ENCODE data around the gene BRF1.
"Not testable (repeated sequence)": the region's sequence is repeated elsewhere in the genome, so short reads cannot be mapped to it uniquely, and the experiment has no call there.

BRF1 gene

DNA sequence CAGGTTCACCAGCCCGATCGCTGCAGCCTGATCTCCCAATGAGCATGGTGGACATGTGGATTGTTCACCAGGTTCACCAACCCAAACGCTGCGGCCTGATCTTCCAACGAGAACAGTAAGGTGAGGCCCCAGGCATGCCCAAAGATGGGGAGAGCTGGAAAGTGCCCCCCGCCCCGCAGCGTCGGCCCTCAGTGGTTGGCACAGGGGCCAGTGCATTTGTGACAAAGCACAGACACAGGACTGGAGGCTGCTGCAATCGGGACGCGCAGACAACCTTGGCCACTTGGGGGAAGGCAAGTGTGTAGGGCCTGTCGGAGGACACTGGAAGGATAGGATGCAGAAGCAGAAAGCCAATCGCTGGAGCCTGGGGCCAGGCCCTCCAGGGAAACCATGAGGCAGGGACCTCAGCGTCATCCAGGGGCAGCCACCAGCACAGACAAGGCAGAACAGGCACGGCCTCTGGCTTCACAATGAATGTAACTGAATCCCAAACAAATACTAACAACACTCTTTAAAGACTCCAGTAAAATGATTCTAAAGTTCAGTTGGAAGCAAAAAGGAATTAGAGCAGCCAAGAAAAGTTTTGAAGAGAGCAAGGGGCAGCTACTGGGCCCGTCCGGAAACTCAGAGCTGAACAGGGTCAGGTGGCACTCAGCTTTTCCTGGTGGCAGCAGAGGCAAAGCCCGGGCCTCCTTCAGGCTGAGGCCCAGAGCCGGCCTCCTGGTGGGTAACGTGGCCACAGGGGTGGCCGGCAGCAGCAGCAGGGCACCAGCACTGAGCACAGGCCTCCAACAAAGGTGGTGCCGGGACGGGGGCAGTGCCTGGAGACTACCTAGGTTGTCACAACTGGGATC, 13.3 kb downstream of the BRF1 start:
- DNase-seq: no peak

DNA sequence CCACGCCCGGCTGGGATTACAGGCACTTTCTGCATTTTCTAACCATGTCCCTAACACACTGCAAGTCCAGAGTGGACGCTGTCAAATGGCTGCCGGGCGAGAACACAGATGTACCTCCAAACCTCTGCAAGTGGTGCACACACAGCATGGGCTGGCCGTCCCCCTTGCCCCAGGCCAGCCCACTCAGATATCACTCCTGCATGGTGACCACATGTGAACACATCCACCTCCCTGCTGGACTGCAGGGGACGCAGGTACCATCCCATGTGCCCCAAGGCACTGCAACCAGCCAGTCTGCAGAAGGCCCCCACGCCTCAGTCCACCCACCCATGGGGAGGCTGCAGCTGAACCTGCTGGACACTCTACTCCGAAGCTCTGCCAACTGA, 14.0 kb downstream of the BRF1 start:
- DNase-seq: no peak

DNA sequence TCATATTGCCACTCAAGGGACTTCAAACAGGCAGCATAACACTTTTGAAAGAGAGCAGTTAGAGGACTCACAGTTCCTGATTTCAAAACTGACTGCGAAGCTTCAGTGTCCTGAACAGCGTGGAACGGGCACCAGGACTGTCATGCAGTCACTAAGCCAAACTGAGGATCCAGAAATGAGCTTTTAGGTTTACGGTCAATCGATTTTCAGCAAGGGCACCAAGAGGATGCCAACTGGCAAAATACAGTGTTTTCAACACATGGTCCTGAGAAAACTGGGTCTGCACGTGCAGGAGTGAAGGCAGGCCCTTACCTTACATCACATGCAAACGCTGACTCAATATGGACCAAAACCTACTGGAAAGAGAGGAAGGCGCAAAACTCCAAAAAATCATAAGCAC, 15.6 kb downstream of the BRF1 start:
- DNase-seq: no peak

DNA sequence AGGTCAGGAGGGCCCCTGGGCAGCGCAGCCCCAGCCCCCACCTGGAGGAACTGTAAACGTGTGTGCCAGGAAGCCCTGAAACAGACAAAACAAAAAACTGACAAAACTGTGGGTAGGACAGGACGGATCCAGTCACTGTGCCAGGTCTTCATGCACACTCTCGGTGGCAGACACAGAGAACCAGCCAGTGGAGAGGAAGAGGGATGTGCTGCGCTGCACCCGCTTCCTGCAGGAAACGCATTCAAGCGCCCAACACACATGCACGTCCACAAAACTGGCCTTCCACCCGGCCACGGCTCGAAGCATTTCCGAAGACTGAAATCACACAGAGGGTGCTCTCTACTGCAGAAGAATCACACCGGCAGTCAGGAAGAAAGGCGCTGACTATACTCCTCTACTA, 16.9 kb downstream of the BRF1 start:
- no peak for DNase-seq

DNA sequence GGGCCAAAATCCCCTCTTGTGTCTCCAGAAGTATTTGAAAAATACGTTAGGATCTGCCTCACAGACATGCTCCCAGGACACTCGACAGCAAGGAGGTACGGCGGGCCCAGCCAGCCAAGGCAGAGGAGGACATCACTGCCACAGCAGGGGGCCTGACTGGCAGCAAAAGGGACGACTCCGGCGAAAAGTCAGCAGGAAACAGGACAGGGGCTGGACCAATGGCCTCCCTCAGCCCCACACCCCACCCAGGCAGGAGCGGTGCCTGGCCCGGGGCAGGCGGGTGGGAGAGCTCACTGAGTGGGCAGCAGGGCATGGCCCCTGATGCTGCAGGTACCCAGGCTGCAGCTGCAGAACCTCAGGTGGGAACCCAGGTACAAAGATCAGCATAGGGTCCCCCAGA, 17.8 kb downstream of the BRF1 start:
- no peak for DNase-seq

DNA sequence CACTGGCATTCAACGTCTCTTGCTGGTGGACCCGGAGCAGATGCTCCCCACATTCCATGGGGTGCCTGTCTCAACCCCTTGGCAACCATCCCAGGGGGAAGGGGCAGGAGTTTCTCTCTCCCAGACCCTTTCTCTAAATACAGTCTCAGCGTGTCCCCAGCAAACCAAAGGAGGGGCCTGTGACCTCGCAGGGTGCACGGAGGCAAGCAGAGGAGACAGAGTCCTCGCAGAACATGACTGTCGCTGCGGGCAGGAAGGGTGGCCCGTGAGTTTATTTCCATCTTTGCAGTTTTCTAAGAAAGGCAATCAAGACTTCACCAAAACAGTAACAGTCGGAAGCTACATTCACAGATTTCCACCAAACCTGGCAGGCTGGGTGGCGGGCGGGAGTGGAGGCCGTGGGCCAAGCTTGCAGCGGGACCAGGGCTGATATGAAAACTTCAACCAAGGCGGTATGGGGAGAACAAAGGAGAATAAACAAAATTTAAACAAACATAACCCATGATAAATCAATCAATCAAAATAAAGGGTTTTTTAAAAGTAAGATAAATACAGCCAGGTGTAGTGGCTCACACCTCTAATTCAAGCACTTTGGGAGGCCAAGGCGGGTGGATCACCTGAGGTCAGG, 18.6 kb downstream of the BRF1 start:
- DNase-seq: no peak

DNA sequence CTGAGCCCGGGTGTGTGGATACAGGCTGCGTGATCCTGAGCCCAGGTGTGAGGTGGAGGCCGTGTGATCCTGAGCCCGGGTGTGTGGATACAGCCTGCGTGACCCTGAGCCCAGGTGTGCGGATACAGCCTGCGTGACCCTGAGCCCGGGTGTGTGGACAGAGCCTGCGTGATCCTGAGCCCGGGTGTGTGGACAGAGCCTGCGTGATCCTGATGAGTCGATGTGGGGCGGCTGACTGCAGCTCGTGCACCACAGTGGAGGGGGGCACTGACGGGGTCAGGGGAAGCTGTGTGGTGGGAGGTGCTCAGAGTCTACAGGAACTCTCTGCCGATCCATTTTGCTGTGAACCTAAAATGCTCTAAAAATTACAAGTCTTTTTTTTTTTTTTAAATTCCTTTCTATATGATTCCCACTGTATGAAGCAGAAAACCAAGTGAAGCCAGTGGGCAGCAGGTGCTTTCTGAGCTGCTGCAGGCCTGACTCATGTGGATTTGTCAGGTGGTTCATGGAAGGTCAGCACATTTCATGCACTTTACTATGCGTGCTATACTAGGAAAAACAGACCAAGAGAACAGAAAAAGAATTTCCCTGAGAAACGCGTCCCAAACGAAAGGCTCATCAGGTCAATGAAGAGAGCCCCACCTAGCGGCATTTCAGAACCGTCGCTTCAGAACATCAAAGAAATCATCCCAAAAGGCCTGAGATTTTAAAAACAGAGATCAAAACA, 19.3 kb downstream of the BRF1 start:
- DNase-seq: no peak

DNA sequence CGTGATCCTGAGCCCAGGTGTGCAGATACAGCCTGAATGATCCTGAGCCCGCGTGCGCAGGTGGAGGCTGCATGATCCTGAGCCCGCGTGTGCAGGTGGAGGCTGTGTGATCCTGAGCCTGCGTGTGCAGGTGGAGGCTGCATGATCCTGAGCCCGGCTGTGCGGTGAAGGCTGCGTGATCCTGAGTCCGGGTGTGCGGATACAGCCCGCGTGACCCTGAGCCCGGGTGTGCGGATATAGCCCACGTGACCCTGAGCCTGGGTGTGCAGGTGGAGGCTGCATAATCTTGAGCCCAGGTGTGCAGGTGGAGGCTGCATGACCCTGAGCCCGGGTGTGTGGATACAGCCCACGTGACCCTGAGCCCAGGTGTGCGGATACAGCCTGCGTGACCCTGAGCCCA, 20.3 kb downstream of the BRF1 start:
- DNase-seq: no peak

DNA sequence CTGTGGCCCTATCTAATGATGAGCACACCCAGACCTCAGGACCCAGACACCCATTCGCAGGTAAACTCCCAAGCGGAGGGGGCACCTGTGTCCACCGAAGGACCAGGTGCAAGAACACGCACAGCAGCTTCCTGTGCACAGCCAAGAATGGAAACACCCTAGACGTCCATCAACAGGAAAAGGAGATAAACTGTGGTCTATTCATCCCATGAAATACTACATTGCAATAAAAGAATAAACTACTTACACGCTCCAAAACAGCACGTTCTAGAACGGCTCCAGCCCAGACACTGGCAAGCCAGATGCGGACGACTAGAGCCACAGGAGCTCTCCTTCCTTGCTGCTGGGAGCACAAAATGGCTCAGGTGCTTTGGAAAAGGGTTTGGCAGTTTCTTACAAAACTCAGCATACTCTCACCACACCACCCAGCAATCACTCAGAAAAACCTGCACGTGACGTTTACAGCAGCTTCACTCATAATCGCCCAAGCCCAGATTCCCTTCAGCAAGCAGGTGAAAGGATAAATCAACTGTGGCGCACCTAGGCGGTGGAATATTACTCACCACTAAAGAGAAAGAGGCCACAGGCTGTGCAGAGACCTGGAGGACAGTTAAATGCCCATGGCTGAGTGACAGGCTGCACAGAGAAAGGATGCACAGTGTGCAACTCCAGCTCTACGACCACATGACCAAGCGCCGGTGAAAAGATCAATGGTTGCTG, 21.0 kb downstream of the BRF1 start:
- DNase-seq: no peak

DNA sequence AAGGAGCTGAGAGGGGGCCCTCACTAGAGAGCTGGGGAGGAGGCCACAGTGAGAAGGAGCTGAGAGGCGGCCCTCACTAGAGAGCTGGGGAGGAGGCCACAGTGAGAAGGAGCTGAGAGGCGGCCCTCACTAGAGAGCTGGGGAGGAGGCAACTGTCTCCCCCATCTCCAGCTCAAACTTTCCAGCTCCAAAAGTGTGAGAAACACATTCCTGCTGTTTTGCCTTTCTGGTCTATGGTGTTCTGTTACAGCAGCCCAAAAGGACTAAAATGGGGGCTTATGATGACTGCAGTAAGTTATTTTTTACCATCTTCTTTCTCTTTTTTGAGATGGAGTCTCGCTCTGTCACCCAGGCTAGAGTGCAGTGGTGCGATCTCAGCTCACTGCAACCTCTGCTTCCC, 23.4 kb downstream of the BRF1 start:
- not testable (repeated sequence) for DNase-seq

DNA sequence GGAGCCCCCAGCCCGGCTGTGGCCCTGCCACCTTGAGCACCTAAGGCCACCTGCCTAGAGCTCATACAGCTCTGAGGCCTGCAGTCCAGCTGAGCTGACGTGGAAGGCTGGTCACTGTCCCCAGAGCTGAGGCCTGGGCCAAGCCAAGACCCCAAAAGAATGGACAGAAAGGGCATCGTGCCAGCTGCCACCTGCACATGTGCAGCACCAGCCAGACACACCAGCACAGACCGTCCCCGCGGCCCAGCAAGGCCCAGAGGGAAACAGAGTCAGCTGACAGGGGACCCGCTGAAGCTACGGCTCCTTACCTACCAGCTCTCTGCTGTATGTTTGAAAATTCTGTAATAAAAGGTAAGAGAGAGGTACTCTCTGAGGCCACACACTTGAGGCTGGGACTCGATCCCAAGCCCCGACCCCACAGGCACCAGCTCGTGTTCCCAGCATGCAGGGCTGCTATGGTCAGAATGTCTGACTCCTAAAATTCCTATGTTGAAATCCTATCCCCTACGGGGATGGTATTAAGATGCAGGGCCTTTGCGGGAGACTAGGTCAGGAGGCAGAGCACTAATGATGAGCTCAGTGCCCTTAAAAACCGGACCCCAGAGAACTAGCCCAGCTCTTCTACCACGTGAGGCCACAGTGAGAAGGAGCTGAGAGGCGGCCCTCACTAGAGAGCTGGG, 25.4 kb downstream of the BRF1 start:
- DNase-seq: no peak

DNA sequence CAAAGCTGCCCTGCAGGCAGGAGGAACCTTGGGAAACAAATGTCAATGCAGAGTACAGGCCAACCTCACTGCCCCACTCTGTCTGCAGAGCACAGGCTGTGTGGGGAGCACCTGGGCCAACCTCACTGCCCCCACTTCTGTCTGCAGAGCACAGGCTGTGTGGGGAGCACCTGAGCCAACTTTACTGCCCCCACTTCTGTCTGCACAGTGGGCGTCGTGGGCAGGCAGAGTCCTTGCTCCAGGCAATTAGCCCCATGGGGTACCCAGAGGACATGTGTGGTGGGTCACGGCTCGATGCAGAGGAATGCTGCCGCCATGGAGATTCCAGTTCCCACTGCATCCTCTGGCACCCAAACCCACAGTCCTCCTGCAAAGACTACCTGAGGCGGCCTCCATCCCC, 26.2 kb downstream of the BRF1 start:
- DNase-seq: no peak

DNA sequence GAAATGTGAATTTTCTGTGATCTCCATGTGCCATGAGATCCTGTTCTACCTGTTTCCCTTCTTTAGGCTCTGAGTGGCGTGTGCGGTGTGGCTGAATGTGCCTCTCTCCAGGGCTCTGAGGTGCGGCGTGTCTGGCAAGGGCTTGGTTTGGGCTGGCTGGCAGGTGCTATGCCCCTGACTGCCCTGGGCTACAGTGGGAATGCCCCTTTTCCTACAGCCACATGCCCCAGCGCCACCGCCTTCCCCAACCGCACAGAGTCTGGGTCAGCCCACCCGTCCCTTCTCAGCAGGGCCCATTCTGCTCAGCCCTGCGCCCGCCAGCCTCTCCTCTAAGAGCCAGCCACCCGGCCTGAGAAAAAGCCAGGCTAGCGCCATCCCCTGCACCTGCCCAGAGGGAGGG, 27.7 kb downstream of the BRF1 start:
- DNase-seq: no peak

DNA sequence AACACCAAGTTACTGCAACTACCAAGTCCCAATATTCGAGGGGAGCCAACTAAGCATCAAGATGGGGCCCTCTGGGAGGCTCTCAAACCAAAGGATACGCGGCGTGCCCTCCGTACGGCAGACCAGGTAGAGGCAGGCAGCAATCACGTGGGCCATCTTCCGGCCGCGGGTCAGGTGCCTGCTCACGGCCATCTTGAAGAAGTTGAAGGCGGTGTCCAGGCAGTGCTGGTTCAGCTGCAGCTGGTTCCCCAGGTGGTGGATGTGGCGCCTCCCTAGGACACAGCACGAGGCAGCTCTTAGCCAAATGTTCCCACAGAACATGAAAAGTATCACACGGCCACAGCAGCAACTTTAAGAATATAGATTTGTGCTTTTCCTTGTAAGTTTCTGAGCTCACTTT, 28.2 kb downstream of the BRF1 start:
- no peak for DNase-seq

DNA sequence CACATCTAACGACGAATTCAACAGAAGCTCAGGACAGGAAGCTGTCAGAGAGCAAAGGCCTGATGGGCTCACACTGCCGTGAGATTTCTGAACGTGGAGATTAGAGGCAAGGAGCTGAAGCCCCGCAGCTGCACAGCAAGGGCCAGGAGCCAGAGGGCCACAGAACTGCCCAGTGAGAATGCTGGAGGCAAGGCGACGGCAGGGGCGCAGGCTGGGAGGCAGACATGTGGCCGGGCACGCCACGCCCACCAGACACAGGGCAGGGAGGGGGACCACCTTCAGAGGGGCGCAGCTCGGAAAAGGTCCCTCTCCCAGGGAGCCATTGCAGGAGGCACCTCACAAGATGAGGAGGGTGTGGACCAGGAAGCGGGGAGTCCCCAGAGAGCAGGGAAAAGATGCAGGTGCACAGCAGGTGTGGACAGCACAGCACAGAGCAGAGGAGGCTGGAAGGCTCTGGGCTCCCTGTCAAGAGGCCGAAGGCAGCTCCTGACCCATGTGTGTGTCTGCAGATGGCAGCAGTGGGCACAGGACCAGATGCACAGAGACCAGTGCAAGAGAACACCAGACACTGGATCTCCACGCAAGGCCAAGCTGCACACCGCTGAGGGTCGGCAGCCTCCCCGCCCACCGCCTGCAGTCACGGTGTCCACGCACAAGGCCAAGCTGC, 29.4 kb downstream of the BRF1 start:
- DNase-seq: no peak

DNA sequence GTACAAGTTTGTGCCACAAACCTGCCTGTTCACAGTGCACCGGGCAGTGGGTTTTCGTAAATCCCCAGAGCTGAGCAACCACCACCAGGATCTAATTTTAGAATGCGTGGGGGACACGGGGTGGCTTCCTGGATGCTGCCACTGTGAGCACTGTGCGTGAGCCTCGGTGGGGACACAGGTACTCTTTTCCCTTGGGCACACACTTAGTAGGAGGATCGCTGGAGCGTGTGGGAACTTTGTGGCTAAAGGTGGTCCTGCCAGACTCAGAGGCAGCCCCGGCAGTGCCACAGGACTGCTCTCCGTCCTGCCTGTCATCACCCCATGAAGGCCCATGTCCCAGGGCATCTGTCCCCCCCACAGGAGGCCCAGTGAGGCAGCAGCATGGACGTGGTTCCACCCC, 31.4 kb downstream of the BRF1 start:
- no peak for DNase-seq

DNA sequence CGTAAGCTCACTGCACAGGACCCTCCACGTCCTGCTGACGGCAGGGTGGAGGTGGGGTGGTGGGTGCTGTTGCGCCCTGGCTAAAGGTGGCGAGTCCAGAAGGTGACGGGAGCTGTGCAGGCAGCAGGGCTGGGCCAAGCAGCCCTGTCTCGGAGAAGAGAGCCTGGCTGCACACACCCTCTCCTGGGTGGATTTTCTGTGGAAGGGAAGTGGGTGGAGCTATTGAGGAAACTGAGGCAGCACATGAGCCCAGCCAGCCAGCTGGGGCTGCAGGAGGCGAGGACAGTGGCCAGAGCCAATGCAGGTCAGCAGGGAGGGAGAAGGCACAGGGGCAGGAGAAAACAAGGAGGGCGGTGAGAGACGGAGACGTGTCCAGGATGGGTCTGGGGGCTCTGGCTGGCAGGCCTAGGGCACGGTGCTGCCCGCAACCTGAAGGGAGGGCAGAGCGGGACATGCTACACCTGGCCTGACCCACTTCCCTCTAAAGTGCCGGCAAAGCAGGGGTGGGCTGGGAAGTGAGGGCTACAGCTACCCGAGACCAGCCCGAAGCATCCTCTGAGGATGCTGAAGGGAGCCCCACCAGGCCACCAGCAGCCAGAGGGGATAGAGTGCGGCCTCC, 32.0 kb downstream of the BRF1 start:
- no peak for DNase-seq

DNA sequence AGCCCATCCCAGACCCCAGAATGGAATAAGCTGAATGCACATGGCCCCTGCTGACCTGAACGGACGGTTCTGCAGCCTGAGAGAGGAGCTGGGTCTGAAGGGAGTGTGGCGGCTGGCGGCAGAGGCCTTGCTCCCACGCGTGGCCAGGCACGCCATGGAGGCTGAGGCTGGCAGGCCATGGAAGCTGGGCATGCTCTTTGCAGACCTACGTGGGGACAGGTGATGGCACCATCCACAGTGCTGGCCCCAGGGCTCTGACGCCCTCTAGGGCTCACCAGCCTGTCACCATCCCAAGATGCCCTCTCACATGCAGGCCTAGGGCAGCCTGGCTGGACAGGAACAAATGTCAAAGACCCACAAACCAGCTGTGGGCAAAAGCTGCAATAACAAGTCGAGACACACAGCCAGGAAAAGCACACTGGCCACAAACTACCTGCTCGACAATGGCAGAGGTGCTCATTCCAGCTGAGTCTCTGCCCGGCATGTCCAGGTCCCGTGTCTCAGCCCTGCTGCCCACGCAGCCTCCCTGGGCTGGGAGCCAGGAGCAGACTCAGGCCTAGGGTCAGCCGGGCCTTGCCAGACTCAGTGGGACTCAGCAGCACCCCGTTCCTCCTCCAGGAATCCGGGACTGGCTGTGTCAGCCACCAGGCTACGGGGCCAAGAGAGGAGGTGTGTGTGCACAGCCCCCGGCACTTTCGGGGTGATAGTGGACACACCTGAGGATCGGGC, 32.8 kb downstream of the BRF1 start:
- DNase-seq: no peak

DNA sequence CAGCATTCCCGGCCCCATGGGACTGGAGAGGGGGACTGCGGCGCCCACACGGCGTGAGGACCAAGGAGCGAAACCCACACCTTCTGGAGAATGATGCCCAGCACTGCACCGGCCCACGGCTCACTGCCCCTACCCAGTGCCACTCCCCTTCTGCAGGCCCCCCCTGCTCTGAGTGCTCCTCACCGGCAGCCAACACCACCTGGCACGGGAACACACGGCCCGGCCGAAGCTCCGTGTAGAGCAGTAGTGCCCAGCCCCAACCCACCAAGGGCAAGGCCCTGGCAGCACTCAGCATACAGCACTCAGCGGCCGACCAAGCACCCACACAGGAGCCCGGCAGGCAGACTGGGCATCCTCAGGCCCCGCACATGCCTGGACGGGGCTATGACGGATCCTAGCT, 39.0 kb downstream of the BRF1 start:
- DNase-seq: no peak

DNA sequence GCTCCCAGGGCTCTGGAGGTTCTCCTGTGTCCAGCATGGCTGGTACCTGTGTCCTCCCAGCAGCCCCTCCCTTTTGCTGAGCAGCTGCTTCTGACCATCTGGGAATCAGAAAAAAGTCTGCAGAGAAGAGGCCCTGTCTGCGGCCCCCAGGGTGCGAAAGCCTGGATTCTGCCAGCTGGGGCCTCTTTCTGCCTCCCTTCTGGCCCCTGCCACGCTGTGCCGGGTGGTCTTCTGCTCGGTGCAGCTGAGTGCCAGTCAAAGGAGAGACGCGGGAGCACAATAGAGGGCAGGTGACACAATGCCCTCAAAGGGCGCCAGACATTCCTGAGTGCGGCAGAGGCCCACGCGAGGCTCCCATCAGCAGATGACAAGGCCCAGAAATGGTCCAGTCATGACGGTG, 39.8 kb downstream of the BRF1 start:
- DNase-seq: no peak

DNA sequence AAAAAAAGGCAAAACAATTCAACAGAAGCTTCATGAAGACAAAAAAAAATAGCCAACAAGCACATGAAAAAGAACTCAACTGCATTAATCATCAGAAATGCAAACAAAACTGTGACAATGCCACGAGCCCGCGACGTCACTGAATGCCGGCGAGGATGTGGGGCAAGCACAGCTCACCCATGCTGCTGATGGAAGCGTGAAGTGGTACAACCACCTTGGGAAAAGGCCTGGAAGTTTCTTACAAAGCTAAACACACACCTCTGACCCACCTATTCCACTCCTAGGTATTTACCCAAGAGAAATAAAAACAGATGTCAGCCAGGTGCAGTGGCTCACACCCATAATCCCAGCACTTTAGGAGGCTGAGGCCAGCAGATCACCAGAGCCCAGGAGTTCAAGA, 42.0 kb downstream of the BRF1 start:
- no peak for DNase-seq

All from stimulated activated CD4-positive, alpha-beta T cell treated with anti-CD3 and anti-CD28 coated beads, Interleukin-1b, Interleukin-23, amount 100 ng/mL, for 48 hours (primary cell).